ENCODE results near the gene PGC.

DNA sequence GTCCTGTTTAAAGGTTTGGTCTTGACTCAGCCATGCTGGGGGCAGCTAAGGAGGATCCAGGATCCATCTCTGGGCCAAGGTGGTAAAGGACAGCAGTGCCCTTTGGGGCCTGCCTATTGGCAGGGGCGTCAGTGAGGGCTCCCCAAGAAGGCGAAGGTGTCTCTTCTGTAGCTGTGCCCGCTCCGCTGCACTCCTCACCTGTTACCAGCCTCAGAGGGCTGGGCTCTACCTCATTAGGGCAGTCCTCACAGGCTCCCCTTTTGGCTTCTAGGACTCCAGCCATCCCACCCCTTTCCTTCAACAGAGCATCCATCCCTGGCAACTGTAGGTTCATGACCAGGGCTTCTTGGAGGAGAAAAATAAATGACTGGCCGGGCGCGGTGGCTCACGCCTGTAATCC is 22.2 kb upstream of the PGC start:
- TF ChIP-seq, protein P1, sequence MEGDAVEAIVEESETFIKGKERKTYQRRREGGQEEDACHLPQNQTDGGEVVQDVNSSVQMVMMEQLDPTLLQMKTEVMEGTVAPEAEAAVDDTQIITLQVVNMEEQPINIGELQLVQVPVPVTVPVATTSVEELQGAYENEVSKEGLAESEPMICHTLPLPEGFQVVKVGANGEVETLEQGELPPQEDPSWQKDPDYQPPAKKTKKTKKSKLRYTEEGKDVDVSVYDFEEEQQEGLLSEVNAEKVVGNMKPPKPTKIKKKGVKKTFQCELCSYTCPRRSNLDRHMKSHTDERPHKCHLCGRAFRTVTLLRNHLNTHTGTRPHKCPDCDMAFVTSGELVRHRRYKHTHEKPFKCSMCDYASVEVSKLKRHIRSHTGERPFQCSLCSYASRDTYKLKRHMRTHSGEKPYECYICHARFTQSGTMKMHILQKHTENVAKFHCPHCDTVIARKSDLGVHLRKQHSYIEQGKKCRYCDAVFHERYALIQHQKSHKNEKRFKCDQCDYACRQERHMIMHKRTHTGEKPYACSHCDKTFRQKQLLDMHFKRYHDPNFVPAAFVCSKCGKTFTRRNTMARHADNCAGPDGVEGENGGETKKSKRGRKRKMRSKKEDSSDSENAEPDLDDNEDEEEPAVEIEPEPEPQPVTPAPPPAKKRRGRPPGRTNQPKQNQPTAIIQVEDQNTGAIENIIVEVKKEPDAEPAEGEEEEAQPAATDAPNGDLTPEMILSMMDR (IDR thresholded peaks at IDR 0.05; ENCODE audit: low read length): no peak
- TF ChIP-seq EZH2 (optimal IDR thresholded peaks at IDR 0.05; ENCODE audit: low read depth, low read length): no peak

Data from MM.1S (cell line).